Activated naive CD4-positive, alpha-beta T cell treated with anti-CD3 and anti-CD28 coated beads, Interleukin-2, amount 10 ng/mL, durations not matched to agents 7 days and 5 days (primary cell): ENCODE results near the gene PANK4.

Experiments used
- CTCF ChIA-PET: fragments of 350-600 bp; sonication (Branson Sonifier 250); formaldehyde crosslinking; loops from one replicate; lab custom pipeline; 2021; ENCODE audit warnings: antibody characterized with exemption; lab: Charles Lee
- DNase-seq: peaks from one replicate; pipeline ENCODE4 v3.0.0-alpha.2; 2020
- H3K27ac Mint-ChIP-seq: one replicate; pipeline ENCODE4 v1.8.0; 2021; ENCODE audit warnings: mild to moderate bottlenecking, moderate library complexity, mixed read lengths
- H3K27me3 Mint-ChIP-seq: one replicate; pipeline ENCODE4 v1.8.0; 2021; ENCODE audit warnings: mild to moderate bottlenecking, mixed read lengths
- H3K36me3 Mint-ChIP-seq: one replicate; pipeline ENCODE4 v1.8.0; 2021; ENCODE audit warnings: mixed read lengths
- H3K4me1 Mint-ChIP-seq: one replicate; pipeline ENCODE4 v1.8.0; 2021; ENCODE audit warnings: mixed read lengths
- H3K4me3 Mint-ChIP-seq: one replicate; pipeline ENCODE4 v1.8.0; 2021; ENCODE audit warnings: mild to moderate bottlenecking, moderate library complexity, mixed read lengths
- H3K9me3 Mint-ChIP-seq: one replicate; pipeline ENCODE4 v1.8.0; 2021; ENCODE audit warnings: mixed read lengths

Gene PANK4

DNA sequence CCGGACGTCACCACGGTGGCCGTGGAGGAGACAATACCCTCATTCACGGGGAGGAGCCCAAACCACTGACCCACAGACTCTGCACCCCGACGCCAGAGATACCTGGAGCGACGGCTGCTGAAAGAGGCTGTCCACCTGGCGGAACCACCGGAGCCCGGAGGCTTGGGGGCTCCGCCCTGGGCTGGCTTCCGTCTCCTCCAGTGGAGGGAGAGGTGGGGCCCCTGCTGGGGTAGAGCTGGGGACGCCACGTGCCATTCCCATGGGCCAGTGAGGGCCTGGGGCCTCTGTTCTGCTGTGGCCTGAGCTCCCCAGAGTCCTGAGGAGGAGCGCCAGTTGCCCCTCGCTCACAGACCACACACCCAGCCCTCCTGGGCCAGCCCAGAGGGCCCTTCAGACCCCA is 36.8 kb upstream of the PANK4 start:
- Mint-ChIP-seq H3K36me3 (peaks cover 12% of the 10 kb centered on the region), H3K27ac (no peak overlapping the region), H3K4me1 (peaks cover 15% of the 10 kb centered on the region), H3K9me3 (no peaks in the 10 kb centered on the region), H3K27me3 (no peaks in the 10 kb centered on the region), H3K4me3 (no peak overlapping the region)
- no peak for DNase-seq
- CTCF ChIA-PET = interaction anchor here (2.4 to 3.7 kb wide), 2 partner anchors 19 to 25 kb away, joined by 6 to 16 read pairs; no protein-coding TSS in a partner anchor

DNA sequence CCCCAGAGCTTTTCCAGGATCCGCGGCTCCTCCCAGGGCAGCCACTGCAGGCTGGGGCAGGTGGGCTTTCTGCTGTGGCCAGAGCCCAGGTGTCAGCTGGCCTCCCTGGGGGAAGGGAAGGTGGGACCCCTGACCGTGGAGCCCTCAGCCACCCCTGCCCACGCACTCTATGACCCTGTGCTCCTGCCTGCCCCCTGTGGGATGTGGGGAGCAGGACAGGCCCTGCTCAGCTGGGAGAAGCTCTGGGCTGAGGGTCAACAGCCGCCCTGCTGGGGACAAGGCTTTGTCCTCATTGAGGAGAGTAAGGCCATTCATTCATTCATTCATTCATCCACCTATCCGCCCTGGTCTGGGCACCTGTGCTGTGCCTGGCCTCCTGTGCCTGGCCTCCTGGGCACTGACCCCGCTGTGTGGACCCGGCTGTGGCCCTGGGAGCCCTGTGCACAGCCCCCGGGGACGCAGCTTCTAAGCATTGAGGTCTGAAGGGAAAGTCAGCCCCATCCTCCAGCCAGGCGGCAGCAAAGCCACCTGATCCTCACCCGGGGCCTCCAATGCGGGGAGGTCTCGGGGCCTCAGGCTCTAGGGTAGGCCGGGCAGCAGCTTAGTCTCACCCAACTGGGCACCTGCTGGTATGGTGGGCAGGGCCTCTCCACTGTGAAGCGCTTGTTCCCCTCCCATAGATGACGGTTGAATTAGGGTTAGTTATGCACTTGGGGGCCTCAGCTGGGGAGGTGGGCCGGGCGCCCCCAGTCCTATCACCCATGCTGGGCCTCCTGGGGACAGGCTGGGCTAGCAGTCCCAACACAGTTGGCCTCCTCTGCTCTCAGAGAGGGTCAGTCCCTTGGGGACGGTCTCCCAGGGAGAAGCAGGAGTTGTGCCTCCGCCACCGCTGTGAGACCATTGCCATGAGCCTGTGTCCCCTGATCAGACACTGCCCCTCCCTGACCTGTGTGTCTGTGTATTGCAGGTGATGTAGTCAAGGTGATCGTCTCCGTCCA is 35.8 kb upstream of the PANK4 start:
- Mint-ChIP-seq H3K27ac (no peak overlapping the region), H3K36me3 (peaks cover 17% of the 10 kb centered on the region), H3K27me3 (no peaks in the 10 kb centered on the region), H3K4me1 (peaks cover 24% of the 10 kb centered on the region), H3K9me3 (no peaks in the 10 kb centered on the region), H3K4me3 (no peak overlapping the region)
- DNase-seq = peak; percentile 41
- CTCF ChIA-PET = interaction anchor here (0.6 to 3.7 kb wide), 8 partner anchors 11 to 147 kb away, joined by 3 to 16 read pairs (median 6); no protein-coding TSS in a partner anchor

- CTCF ChIA-PET = interaction anchor here (1.2 to 3.7 kb wide), 7 partner anchors 11 to 146 kb away, joined by 5 to 16 read pairs (median 7); no protein-coding TSS in a partner anchor
- Mint-ChIP-seq H3K4me3 (no peak overlapping the region), H3K9me3 (no peaks in the 10 kb centered on the region), H3K27ac (no peak overlapping the region), H3K4me1 (peaks cover 26% of the 10 kb centered on the region), H3K27me3 (no peaks in the 10 kb centered on the region), H3K36me3 (peaks cover 20% of the 10 kb centered on the region)
- no peak for DNase-seq
Observed at GRCh38 chr1:2561446-2561845, 35.0 kb upstream of the PANK4 start.

DNA sequence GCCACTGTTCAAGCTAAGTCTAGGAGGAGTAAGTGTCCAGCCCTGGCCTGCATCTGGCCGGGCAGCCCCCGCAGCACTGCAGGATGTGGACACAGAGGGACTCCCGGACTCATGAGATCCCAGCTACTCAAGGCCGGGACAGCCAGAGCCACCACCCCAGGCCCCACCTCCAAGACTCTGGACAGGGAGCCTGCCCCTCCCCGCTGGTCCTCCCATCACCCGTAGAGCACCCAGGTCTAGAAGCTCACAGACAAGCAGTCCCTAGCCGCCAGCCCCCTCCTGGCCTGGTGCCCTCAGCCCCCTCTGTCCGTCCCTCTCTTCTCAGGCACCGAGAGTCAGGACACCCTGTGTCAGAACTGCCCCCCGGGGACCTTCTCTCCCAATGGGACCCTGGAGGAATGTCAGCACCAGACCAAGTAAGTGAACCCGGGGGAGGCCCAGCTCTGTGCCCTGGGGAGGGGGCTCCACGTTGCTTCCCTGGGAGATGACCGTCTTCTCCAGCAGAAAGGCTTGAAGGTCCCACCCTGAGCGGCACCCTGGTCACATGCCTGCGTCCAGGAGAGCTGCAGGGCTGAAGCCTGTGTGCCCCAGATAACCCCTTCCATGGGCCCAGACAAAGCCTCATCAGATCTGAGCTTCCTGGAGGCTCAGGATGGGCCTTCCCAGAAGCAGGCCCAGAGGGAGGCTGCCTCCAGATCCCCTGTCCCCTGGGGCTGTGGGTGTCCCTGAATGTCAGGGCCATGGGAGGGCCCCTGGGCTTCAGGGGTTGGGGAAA is 34.1 kb upstream of the PANK4 start:
- Mint-ChIP-seq H3K9me3 (no peaks in the 10 kb centered on the region), H3K36me3 (peaks cover 24% of the 10 kb centered on the region), H3K27me3 (no peaks in the 10 kb centered on the region), H3K4me1 (peaks cover 33% of the 10 kb centered on the region), H3K4me3 (no peak overlapping the region), H3K27ac (peak overlapping the region; percentile 33)
- no peak for DNase-seq
- CTCF ChIA-PET = interaction anchor here (0.6 to 3.7 kb wide), 7 partner anchors 12 to 145 kb away, joined by 4 to 16 read pairs (median 7); no protein-coding TSS in a partner anchor

DNA sequence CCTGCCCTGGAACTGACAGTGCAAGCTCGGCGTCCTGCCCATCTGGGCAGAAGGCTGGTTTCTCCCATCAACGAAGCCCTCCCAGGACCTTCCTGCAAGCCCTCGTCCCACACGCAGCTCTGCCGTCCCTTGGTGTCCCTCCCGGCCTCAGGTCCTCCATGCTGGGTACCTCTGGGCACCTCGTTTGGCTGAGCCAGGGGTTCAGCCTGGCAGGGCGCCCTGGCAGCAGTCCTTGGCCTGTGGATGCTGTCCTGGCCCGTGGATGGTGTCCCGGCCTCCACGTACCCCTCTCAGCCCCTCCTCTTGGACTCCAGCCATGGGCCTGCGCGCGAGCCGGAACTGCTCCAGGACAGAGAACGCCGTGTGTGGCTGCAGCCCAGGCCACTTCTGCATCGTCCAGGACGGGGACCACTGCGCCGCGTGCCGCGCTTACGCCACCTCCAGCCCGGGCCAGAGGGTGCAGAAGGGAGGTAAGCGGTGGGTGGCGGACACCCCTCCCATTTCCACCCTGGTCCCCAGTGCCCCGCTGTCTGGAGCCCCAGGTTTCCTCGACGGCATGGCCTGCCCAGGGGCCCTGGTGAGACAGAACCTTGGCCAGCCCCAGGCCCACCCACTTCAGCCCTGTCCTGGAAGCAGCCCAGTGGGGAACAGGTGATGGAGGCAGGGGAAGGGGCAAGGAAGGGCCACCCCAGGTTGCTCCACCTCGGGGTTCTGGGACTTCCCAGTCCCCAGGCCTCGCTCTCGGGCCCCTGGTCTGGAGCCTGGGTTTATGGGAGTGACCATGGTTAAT is 33.3 kb upstream of the PANK4 start:
- Mint-ChIP-seq H3K4me3 (no peak overlapping the region), H3K27me3 (no peaks in the 10 kb centered on the region), H3K9me3 (no peaks in the 10 kb centered on the region), H3K27ac (no peak overlapping the region), H3K4me1 (peaks cover 40% of the 10 kb centered on the region), H3K36me3 (peaks cover 24% of the 10 kb centered on the region)
- no peak for DNase-seq
- CTCF ChIA-PET = interaction anchor here (2.4 kb wide), 1 partner anchor 25 kb away, joined by 13 read pairs; no protein-coding TSS in a partner anchor

- peak overlapping the region; percentile 28 for H3K27ac Mint-ChIP-seq
- H3K36me3 Mint-ChIP-seq = peaks cover 24% of the 10 kb centered on the region
- no peaks in the 10 kb centered on the region for H3K9me3 Mint-ChIP-seq
- CTCF ChIA-PET = no interaction called here
- H3K4me1 Mint-ChIP-seq = peaks cover 48% of the 10 kb centered on the region
- no peak for DNase-seq
- no peaks in the 10 kb centered on the region for H3K27me3 Mint-ChIP-seq
- peak overlapping the region; percentile 66 for H3K4me3 Mint-ChIP-seq
Observed at GRCh38 chr1:2558861-2559260, 32.5 kb upstream of the PANK4 start.

- peak overlapping the region; percentile 98 for H3K4me3 Mint-ChIP-seq
- peaks cover 22% of the 10 kb centered on the region for H3K36me3 Mint-ChIP-seq
- CTCF ChIA-PET = interaction anchor here (1.1 to 1.3 kb wide), 2 partner anchors 27 to 144 kb away, joined by 3 to 4 read pairs; no protein-coding TSS in a partner anchor
Observed at GRCh38 chr1:2558420-2558819, 32.0 kb upstream of the PANK4 start.

DNA sequence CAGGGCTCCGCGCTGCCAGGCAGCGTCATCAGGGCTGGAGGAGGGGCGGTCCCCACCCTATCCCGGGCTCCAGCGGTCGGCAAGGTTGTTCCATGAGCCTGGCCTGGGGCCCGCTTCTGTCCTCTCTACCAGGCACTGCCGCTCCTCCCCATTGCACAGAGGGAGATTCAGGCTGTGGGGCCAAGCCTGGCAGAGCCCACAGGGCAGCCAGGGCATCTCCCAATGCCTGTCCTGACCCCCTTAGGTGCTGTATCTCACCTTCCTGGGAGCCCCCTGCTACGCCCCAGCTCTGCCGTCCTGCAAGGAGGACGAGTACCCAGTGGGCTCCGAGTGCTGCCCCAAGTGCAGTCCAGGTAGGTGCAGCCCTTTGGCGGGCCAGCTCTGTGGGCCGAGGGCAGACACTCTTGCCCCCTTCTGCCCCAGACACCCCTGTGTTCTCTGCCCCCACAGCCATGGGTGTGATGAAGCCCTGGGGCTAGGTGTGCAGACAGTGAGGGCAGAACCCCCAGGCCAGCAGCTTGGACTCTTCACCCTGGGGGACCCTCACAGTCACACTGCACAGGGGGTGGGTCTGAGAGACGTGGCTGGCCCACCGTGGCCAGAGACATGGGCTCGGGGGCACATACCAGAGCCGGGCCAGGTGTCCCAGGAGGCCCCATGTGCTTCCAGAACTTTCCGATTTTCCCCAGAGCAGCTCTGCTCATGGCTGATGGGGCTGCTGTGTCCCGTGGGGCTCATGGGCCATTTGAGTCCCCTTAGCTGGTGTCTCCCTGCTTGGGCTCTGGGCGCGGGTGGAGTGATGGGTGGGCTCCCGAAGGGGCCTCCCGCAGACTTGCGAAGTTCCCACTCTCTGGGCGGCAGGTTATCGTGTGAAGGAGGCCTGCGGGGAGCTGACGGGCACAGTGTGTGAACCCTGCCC is 31.3 kb upstream of the PANK4 start:
- peaks cover 51% of the 10 kb centered on the region for H3K4me1 Mint-ChIP-seq

More at GRCh38 chr1:2558420-2558819, 32.0 kb upstream of the PANK4 start:
- peak overlapping the region; percentile 99 for H3K27ac Mint-ChIP-seq
- no peaks in the 10 kb centered on the region for H3K27me3 Mint-ChIP-seq
- no peaks in the 10 kb centered on the region for H3K9me3 Mint-ChIP-seq
- no peak for DNase-seq
- peaks cover 51% of the 10 kb centered on the region for H3K4me1 Mint-ChIP-seq

DNA sequence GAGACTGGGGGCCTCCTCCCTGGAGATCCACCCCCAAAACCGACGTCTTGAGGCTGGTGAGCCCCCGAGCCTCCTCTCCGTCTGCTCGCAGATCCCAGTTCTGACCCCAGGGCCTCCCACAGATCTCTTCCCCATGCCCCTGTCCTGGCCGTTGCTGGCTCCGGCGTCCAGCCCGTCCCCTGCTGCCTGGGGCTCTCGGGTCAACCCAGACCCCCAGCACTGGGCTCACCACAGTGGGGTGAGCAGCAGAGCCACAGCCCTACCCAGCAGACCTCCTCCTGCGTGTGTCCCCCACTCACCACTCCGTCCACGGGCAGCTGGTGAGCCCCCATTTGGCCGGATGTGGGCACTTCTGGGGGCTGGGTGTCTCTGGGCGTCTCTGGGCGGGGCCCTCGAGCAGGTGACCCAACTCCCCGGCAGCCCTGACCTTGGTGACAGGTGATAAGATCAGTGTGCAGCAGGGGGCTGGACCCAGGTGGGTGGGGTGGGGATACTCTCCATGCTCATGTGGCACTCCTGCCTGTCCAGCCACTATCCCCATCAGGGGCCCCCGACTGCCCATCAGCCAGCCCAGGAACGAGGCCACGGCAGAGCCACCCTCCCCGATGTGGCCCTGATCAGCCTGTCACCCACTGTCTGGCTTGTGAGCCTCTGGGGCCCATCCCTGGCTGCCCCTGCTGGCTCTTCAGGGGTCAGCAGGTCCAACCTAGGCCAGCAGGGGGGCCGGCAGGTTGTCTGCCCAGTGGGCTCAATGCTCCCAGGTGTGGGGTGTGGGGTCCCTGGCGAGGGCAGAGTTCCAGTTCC is 30.5 kb upstream of the PANK4 start:
- peak; percentile 70 for DNase-seq
- Mint-ChIP-seq H3K4me3 (peak overlapping the region; percentile 98), H3K4me1 (peaks cover 51% of the 10 kb centered on the region), H3K27me3 (no peaks in the 10 kb centered on the region), H3K27ac (peak overlapping the region; percentile 99), H3K36me3 (peaks cover 21% of the 10 kb centered on the region), H3K9me3 (no peaks in the 10 kb centered on the region)
- CTCF ChIA-PET = interaction anchor here (1.1 to 3.3 kb wide), 10 partner anchors 10 to 230 kb away, joined by 3 to 40 read pairs (median 4); partner anchors contain the start of genes PANK4 and PRXL2B

More for the DNA sequence above, 31.3 kb upstream of the PANK4 start:
- no peak for DNase-seq
- Mint-ChIP-seq H3K27ac (peak overlapping the region; percentile 99), H3K36me3 (peaks cover 21% of the 10 kb centered on the region), H3K9me3 (no peaks in the 10 kb centered on the region), H3K27me3 (no peaks in the 10 kb centered on the region), H3K4me3 (peak overlapping the region; percentile 98)
- CTCF ChIA-PET = interaction anchor here (1.1 to 1.5 kb wide), 4 partner anchors 12 to 143 kb away, joined by 3 to 4 read pairs (median 3); no protein-coding TSS in a partner anchor

GRCh38 chr1:2556277-2556677 is 29.9 kb upstream of the PANK4 start, which contains the start of gene TNFRSF14:
TSS of gene TNFRSF14 (plus strand) at chr1:2556371. CDS start at chr1:2556665, 294 bp downstream.
- DNase-seq = peak; percentile 89
- peaks cover 17% of the 10 kb centered on the region for H3K36me3 Mint-ChIP-seq
- peaks cover 49% of the 10 kb centered on the region for H3K4me1 Mint-ChIP-seq

DNA sequence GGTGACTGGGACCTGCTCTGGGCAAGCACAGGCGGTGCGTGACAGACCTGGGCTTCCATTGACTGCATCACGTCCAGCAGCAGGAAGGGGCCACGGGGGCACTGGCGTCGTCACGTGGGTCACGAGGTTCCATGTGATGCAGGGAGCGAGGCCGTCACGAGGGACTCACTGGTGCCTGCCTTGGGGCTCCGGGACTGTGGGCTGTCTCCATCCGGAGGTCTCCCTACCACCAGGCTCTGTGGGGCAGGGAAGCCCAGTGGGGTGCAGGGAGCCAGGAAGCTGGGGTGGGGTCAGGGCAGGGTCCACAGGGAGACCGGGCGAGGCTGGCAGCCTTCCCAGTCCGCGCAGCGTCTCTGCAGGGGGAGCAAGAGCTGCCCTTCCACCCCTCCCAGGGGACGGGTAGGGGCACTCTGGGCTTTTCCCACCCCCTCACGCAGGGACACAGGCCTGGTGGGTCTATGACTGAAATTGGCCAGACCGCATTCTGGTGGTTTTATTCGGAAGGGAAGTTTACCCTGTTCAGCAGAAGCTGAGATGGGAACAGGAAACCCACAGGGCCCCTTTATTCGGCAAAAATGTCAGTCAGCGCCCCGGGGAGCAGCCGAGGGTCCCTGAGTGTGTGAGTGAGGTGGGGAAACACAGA is 29.4 kb upstream of the PANK4 start:
- H3K9me3 Mint-ChIP-seq = no peaks in the 10 kb centered on the region
- H3K27ac Mint-ChIP-seq = peak overlapping the region; percentile 99
- H3K36me3 Mint-ChIP-seq = peaks cover 16% of the 10 kb centered on the region
- peaks cover 52% of the 10 kb centered on the region for H3K4me1 Mint-ChIP-seq
- H3K4me3 Mint-ChIP-seq = peak overlapping the region; percentile 98
- peak; percentile 91 for DNase-seq
- H3K27me3 Mint-ChIP-seq = no peaks in the 10 kb centered on the region
- CTCF ChIA-PET = interaction anchor here (0.6 to 3.3 kb wide), 11 partner anchors 9 to 361 kb away, joined by 3 to 40 read pairs (median 3); partner anchors contain the start of genes FAAP20, PANK4 and PRXL2B

More at GRCh38 chr1:2556277-2556677, 29.9 kb upstream of the PANK4 start, which contains the start of gene TNFRSF14:
- Mint-ChIP-seq H3K27me3 (no peaks in the 10 kb centered on the region), H3K9me3 (no peaks in the 10 kb centered on the region), H3K4me3 (peak within 1 kb of the TSS; percentile 98), H3K27ac (peak within 1 kb of the TSS; percentile 99)
- CTCF ChIA-PET = interaction anchor here (0.6 to 3.3 kb wide), 11 partner anchors 9 to 361 kb away, joined by 3 to 40 read pairs (median 3); partner anchors contain the start of genes FAAP20, PANK4 and PRXL2B
